Brain microvascular endothelial cell (primary cell): ENCODE measurements around the gene AKAP8.

Experiments
- DNase-seq: peaks from one replicate; pipeline ENCODE4 v3.0.0-alpha.2; 2020
- H3K27ac ChIP-seq: fragments of 250-450 bp; sonication (Bioruptor Pico); 2 replicates; pipeline ENCODE4 v1.5.1; 2020; ENCODE audit warnings: mild to moderate bottlenecking, moderate library complexity
- H3K27me3 ChIP-seq: fragments of 250-450 bp; sonication (Bioruptor Pico); replicated peaks from 2 replicates; pipeline ENCODE4 v1.5.1; 2020; ENCODE audit warnings: mild to moderate bottlenecking
- H3K36me3 ChIP-seq: fragments of 250-450 bp; sonication (Bioruptor Pico); replicated peaks from 2 replicates; pipeline ENCODE4 v1.5.1; 2020; ENCODE audit warnings: mild to moderate bottlenecking
- H3K4me3 ChIP-seq: 2 replicates; pipeline ENCODE4 v1.5.1; 2011; ENCODE audit warnings: low read depth, mild to moderate bottlenecking, control low read depth, low read length, moderate library complexity
- in situ Hi-C: cut with HindIII; loops from 2 replicates; pipeline ENCODE4 v1.10.0; 2017; ENCODE audit warnings: low sequenced_read_pairs, low pct_ligation_motif_present
- TF ChIP-seq, protein P1 (sequence below): IDR thresholded peaks from 2 replicates; pipeline ENCODE4 v1.5.1; 2011; ENCODE audit warnings: low read depth, mild to moderate bottlenecking, moderate library complexity, low read length, control low read depth, inconsistent platforms; ENCODE audit errors: missing control alignments

Gene AKAP8

DNA sequence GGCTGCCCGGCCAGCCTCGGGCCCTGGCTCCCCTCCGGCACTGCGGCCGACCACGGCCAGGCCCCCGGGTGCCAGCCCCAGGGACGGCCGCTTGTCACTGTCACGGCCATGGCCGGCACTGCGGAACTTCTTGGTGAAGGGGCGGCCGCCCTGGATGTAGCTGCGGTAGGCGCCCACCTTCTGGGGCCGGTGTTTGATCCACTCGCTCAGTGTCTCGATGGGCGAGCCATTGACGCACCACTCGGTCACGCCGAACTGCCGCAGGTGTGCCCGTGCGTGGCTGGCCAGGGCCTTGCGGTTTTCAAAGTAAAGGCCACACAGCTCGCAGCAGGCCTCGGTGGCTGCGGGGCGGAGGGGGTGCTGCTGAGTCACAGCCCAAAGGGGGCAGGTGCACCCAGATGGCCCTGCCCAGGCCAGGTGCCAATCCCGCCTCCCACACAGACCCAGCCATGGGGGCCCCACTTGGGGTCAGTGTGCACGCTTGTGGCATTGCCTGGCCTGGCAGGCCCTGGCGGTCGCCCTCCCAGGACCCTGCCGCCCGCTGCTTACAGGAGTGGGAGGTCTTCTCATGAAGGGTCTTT lies 45.2 kb upstream of the AKAP8 start:
- TF ChIP-seq, protein P1, sequence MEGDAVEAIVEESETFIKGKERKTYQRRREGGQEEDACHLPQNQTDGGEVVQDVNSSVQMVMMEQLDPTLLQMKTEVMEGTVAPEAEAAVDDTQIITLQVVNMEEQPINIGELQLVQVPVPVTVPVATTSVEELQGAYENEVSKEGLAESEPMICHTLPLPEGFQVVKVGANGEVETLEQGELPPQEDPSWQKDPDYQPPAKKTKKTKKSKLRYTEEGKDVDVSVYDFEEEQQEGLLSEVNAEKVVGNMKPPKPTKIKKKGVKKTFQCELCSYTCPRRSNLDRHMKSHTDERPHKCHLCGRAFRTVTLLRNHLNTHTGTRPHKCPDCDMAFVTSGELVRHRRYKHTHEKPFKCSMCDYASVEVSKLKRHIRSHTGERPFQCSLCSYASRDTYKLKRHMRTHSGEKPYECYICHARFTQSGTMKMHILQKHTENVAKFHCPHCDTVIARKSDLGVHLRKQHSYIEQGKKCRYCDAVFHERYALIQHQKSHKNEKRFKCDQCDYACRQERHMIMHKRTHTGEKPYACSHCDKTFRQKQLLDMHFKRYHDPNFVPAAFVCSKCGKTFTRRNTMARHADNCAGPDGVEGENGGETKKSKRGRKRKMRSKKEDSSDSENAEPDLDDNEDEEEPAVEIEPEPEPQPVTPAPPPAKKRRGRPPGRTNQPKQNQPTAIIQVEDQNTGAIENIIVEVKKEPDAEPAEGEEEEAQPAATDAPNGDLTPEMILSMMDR: no peak
- no peak overlapping the region for H3K27ac ChIP-seq
- H3K36me3 ChIP-seq: peaks cover 46% of the 10 kb centered on the region
- DNase-seq: no peak
- in situ Hi-C loops: no loop called here
- H3K4me3 ChIP-seq: no peak overlapping the region
- no peaks in the 10 kb centered on the region for H3K27me3 ChIP-seq

- in situ Hi-C loops: no loop called here
- DNase-seq: no peak
- no peaks in the 10 kb centered on the region for H3K27me3 ChIP-seq
- TF ChIP-seq, protein P1: no peak
- H3K36me3 ChIP-seq: peaks cover 46% of the 10 kb centered on the region
- H3K4me3 ChIP-seq: no peak overlapping the region
- no peak overlapping the region for H3K27ac ChIP-seq
These were observed 44.5 kb upstream of the AKAP8 start for GRCh38 chr19:15424121-15424520.

DNA sequence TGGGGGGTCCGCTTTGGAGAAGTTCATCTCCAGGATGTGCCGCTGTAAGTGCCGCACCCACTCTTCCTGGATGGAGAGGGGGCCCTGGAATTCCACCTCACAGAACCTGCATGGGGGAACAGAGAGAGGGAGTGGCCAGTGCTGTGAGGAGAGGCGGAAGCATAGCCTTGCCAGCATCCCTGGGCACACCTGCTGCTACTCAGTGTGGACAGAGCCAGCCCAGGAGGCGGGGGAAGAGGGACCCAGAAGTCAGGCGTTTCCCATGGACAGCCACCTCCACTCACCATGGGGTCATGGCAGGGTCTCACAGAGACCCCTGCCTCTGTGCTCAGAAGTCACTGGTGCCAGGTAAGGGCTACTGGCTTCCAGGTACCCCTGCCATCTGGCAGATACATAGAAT lies 43.5 kb upstream of the AKAP8 start:
- Histone ChIP-seq H3K27me3 (no peaks in the 10 kb centered on the region), H3K36me3 (peaks cover 46% of the 10 kb centered on the region), H3K27ac (no peak overlapping the region), H3K4me3 (no peak overlapping the region)
- in situ Hi-C loops: no loop called here
- TF ChIP-seq, protein P1: no peak
- DNase-seq: no peak

GRCh38 chr19:15422296-15423075 lies 42.9 kb upstream of the AKAP8 start:
- Histone ChIP-seq H3K4me3 (no peak overlapping the region), H3K27ac (no peak overlapping the region), H3K27me3 (no peaks in the 10 kb centered on the region), H3K36me3 (peaks cover 42% of the 10 kb centered on the region)
- TF ChIP-seq, protein P1: no peak
- in situ Hi-C loops: no loop called here
- no peak for DNase-seq

DNA sequence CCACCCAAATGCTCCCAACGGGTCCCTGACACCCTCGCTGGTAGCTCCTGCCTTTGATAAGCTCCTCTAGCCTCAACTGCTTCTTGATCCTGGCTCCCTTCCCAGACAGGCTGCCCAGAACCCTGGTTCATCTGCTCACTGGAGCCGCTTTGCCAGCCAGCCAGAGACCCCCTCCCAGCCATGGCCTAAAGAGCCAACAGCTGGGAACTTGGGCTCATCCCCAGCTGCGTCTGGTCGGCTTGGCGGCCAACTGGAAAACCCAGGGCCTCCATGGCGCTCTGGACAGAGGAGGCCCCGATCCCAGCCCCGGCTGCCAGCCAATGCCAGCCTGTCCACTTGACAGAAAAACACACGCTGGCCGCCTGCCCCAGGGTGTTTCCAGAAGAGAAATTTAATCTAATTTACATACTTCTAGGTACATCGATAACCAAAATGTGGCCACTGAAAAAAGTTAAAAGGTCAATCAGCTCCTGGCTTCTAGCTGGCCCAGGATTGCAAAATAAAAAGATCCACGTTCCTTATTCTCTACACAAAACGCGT lies 42.2 kb upstream of the AKAP8 start:
- in situ Hi-C loops: no loop called here
- Histone ChIP-seq H3K36me3 (peaks cover 36% of the 10 kb centered on the region), H3K27me3 (no peaks in the 10 kb centered on the region), H3K27ac (no peak overlapping the region), H3K4me3 (no peak overlapping the region)
- no peak for DNase-seq
- TF ChIP-seq, protein P1: no peak
